ENCODE results near the gene ENOX1. TPM values are rescaled to one million over a fixed set of nuclear protein-coding genes. Genes with fewer than 3 reads are reported as not detected.
A peak's percentile ranks its signal among the peaks of the same experiment; 100 is the strongest.

The ENOX1 gene
- total RNA-seq, 2 donors from 2014 or later, result 0.33 TPM; not detected in 1

- H3K9ac ChIP-seq (ENCODE audit: extremely low read depth, low read length, poor library complexity, severe bottlenecking), result no peak overlapping the region
- H3K36me3 Mint-ChIP-seq (ENCODE audit: low read depth), result no peaks in the 10 kb centered on the region
- H3K4me3 Mint-ChIP-seq, result peak overlapping the region; percentile 63
- DNase-seq, result no peak
- no peak overlapping the region for H3K27ac ChIP-seq (ENCODE audit: low read depth, low read length)
- H3K9me3 Mint-ChIP-seq, result no peaks in the 10 kb centered on the region
- peaks cover 5% of the 10 kb centered on the region for H3K4me1 Mint-ChIP-seq
- peaks cover 58% of the 10 kb centered on the region for H3K27me3 Mint-ChIP-seq (ENCODE audit: insufficient read depth)
- H3K27ac Mint-ChIP-seq, result no peak overlapping the region
- H3K27me3 ChIP-seq (ENCODE audit: control insufficient read depth, insufficient read depth, low read length, poor library complexity, severe bottlenecking), result peaks cover 53% of the 10 kb centered on the region
- TF ChIP-seq, protein P1, sequence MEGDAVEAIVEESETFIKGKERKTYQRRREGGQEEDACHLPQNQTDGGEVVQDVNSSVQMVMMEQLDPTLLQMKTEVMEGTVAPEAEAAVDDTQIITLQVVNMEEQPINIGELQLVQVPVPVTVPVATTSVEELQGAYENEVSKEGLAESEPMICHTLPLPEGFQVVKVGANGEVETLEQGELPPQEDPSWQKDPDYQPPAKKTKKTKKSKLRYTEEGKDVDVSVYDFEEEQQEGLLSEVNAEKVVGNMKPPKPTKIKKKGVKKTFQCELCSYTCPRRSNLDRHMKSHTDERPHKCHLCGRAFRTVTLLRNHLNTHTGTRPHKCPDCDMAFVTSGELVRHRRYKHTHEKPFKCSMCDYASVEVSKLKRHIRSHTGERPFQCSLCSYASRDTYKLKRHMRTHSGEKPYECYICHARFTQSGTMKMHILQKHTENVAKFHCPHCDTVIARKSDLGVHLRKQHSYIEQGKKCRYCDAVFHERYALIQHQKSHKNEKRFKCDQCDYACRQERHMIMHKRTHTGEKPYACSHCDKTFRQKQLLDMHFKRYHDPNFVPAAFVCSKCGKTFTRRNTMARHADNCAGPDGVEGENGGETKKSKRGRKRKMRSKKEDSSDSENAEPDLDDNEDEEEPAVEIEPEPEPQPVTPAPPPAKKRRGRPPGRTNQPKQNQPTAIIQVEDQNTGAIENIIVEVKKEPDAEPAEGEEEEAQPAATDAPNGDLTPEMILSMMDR (conservative IDR thresholded peaks at IDR 0.05), result peak; percentile 37
- H3K4me1 ChIP-seq (ENCODE audit: control insufficient read depth, insufficient read depth, low read length), result no peaks in the 10 kb centered on the region
- no peaks in the 10 kb centered on the region for H3K9me3 ChIP-seq (ENCODE audit: control insufficient read depth, low read length)
- WGBS, 2 experiments (ENCODE audit: insufficient coverage in 1 of 2, insufficient read length in 1 of 2), result 49% methylated on average over 2 of the region's 2 CpGs; no CpG with 5 or more reads in 1 of the 2 experiments
- H3K36me3 ChIP-seq (ENCODE audit: control insufficient read depth, insufficient read depth, low read length), result no peaks in the 10 kb centered on the region
- H3K4me3 ChIP-seq (ENCODE audit: low read length), result no peak overlapping the region
Observed at GRCh38 chr13:43787997-43788396, 1.2 kb upstream of the ENOX1 start.

DNA sequence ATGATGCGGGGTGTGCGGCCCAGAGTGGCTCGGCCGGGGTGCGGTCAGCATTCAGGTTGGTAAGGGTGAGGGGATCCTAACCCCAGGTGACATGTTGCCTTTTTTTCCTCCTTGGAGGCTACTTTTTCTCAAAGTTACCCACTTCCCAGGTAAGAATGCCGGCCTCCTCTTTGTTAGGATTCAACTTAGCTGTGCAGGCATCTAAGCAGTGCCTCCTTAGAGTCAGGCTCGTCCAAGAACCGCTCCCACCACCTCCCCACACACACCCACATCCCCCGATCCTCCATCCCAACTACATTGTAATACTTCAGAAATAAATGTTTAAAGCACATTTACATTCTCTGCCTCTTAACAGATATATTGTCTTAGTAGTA is 733 bp upstream of the ENOX1 start:
- H3K4me1 Mint-ChIP-seq, result peaks cover 5% of the 10 kb centered on the region
- H3K9me3 ChIP-seq (ENCODE audit: control insufficient read depth, low read length), result no peaks in the 10 kb centered on the region
- no peaks in the 10 kb centered on the region for H3K36me3 ChIP-seq (ENCODE audit: control insufficient read depth, insufficient read depth, low read length)
- TF ChIP-seq, protein P1 (conservative IDR thresholded peaks at IDR 0.05), result no peak
- no peaks in the 10 kb centered on the region for H3K36me3 Mint-ChIP-seq (ENCODE audit: low read depth)
- H3K27me3 ChIP-seq (ENCODE audit: control insufficient read depth, insufficient read depth, low read length, poor library complexity, severe bottlenecking), result peaks cover 58% of the 10 kb centered on the region
- peaks cover 62% of the 10 kb centered on the region for H3K27me3 Mint-ChIP-seq (ENCODE audit: insufficient read depth)
- no peak for DNase-seq
- no peaks in the 10 kb centered on the region for H3K4me1 ChIP-seq (ENCODE audit: control insufficient read depth, insufficient read depth, low read length)
- no peak overlapping the region for H3K27ac Mint-ChIP-seq
- H3K9me3 Mint-ChIP-seq, result no peaks in the 10 kb centered on the region
- peak overlapping the region; percentile 75 for H3K4me3 ChIP-seq (ENCODE audit: low read length)
- 10 to 26% methylated on average over 2 to 9 of the region's 9 CpGs for WGBS, 2 experiments (ENCODE audit: insufficient coverage in 1 of 2, insufficient read length in 1 of 2)
- peak overlapping the region; percentile 63 for H3K4me3 Mint-ChIP-seq
- no peak overlapping the region for H3K27ac ChIP-seq (ENCODE audit: low read depth, low read length)
- no peak overlapping the region for H3K9ac ChIP-seq (ENCODE audit: extremely low read depth, low read length, poor library complexity, severe bottlenecking)

GRCh38 chr13:43786472-43786765 is 353 bp downstream of the ENOX1 start:
- H3K4me1 Mint-ChIP-seq, result peaks cover 5% of the 10 kb centered on the region

More at GRCh38 chr13:43786472-43786765, 353 bp downstream of the ENOX1 start:
- Histone ChIP-seq H3K36me3 (ENCODE audit: control insufficient read depth, insufficient read depth, low read length) (no peaks in the 10 kb centered on the region), H3K27me3 (ENCODE audit: control insufficient read depth, insufficient read depth, low read length, poor library complexity, severe bottlenecking) (peaks cover 64% of the 10 kb centered on the region), H3K27ac (ENCODE audit: low read depth, low read length) (no peak overlapping the region), H3K9ac (ENCODE audit: extremely low read depth, low read length, poor library complexity, severe bottlenecking) (no peak overlapping the region), H3K9me3 (ENCODE audit: control insufficient read depth, low read length) (no peaks in the 10 kb centered on the region), H3K4me3 (ENCODE audit: low read length) (peak overlapping the region; percentile 75), H3K4me1 (ENCODE audit: control insufficient read depth, insufficient read depth, low read length) (no peaks in the 10 kb centered on the region)
- Mint-ChIP-seq H3K4me3 (peak overlapping the region; percentile 63), H3K27me3 (ENCODE audit: insufficient read depth) (peaks cover 70% of the 10 kb centered on the region), H3K27ac (no peak overlapping the region), H3K9me3 (no peaks in the 10 kb centered on the region), H3K36me3 (ENCODE audit: low read depth) (no peaks in the 10 kb centered on the region)
- TF ChIP-seq, protein P1 (conservative IDR thresholded peaks at IDR 0.05), result no peak
- 0% methylated on average over 28 of the region's 28 CpGs; no CpG with 5 or more reads in 1 of the 2 experiments for WGBS, 2 experiments (ENCODE audit: insufficient coverage in 1 of 2, insufficient read length in 1 of 2)
- DNase-seq, result no peak

Data from endodermal cell (in vitro differentiated cells).